Measurements from ENCODE around the gene CARD16.
"Not testable (repeated sequence)": the region's sequence is repeated elsewhere in the genome, so short reads cannot be mapped to it uniquely, and the experiment has no call there.

CARD16 gene

DNA sequence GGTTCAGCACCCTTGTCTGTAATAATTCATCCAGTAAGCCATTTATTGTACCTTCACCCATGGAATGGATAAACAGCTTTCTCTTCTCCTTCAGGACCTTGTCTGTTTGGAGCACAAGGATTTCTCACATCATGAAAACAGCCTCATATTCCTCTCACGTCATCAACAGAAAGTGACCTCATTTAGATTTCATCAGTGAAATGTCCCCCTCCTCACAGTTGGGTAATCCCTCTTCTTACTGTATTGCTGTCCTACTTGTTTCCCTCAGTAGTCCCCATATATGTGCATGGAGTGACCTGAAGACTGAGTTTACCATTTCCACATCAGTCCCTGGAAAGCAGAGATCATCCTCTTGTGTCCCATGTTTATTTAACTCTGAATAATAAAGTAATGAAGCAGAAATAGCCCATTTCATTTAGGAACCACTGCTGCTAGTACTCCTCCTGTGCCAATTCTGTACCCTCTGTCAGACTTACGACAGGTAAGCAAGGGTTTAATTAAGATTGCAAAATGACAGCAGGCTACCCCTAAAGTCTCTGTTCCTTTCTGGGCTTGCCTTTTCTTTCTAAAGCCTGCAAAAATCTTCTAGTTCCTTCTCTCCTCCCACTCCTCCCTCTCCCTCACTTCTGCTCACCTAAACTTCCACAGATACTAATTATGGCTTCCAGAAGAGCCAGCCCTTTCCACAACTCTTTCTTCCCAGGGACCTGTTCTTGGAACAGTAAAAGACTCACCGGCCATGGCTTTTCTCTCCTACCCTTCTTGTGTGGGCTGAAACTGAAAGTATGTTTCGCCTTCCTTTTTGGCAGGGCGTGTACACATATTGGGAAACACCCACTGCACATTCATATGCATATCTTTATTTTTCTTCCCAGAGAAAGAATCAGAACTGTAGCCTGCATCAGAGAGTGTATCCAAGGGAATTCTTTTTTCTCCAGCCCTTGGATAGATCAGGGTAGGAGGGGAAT is at the start of gene CARD16:
TSS of gene CARD16 (minus strand) at position 779 of the 968 bp plus-strand sequence. CDS start at position 741, 38 bp downstream.
- peak within 1 kb of the TSS; percentile 92 for H3K4me3 ChIP-seq (ENCODE audit: low read length)

DNA sequence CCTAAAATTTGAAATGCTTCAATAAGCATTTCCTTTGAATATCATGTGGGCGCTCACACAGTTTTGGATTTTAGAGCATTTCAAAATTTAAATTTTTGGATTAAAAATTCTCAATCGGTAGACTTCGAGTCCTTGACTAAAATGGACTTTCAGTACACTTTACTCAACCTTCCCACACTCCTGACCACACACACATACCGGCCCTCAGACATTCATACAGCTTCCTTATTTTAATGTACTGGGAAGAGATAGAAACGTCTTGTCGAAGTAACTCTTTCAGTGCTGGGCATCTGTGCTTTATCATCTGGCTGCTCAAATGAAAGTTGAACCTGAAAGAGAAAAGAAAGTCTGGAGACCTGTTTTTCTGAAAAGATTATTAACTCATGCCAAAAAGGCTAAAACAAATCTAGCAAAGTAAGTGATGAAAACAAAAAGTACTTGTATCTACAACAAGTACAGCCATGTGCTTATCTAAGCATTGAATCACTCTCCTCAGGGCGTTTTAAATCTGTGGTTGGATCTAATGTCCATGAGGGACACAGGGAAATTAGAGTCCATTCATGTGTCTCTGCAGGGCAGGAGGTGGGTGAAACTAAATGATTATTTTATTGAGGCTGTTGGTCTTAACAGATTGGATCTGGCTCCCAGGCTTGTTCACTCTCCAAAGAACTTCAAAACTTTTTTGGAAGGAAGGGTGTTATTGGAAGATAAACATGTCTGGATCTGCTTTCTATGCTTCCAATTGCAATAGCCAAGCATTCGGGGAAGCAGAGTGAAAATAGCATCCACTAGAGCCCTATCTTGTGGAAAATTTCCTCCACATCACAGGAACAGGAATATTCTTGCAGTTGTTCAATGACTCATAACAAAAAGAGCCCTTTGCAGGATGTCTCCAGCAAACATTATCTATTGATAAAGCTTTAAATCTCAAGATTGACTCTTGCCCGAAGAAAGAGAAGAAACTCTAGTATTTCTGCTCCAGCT is 47.4 kb upstream of the CARD16 start:
- TF ChIP-seq ZNF274 (IDR thresholded peaks at IDR 0.05; ENCODE audit: low read depth, low read length): no peak
- no peak overlapping the region for H3K4me3 ChIP-seq (ENCODE audit: low read length)

DNA sequence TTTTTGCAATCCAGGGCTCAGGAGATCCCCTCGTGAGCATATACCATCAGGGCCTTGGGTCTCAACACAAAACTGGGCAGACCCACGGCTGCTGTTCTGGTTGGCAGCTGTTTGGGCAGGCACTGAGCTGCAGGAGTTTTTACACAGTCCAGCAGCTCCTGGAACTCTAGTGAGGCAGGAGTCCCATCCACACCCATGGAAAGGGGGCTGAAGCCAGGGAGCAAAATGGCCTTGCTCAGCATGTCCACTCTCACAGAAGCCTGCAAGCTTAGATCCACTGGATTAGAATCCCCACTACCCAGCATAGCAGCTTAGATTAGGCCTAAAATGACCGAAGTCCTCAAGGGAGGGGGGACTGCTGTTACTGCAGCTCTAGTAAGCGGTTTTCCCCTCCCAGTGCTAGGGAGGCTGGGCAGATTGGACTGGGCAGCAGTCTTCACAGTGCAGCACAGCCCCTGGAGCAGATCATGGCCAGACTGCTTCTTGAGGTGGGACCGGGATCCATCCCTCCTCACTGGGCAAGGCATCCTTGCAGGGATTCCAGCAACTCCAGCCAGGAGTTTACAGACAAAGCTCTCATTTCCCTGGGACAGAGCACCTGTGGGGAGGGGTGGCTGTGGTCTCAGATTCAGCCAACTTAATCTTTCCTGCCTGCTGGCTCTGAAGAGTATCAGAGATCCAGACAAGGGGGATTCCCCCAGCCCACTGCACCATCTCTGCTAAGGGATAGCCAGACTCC is 36.4 kb upstream of the CARD16 start:
- H3K4me3 ChIP-seq (ENCODE audit: low read length): no peak overlapping the region
- TF ChIP-seq ZNF274 (IDR thresholded peaks at IDR 0.05; ENCODE audit: low read depth, low read length): no peak

DNA sequence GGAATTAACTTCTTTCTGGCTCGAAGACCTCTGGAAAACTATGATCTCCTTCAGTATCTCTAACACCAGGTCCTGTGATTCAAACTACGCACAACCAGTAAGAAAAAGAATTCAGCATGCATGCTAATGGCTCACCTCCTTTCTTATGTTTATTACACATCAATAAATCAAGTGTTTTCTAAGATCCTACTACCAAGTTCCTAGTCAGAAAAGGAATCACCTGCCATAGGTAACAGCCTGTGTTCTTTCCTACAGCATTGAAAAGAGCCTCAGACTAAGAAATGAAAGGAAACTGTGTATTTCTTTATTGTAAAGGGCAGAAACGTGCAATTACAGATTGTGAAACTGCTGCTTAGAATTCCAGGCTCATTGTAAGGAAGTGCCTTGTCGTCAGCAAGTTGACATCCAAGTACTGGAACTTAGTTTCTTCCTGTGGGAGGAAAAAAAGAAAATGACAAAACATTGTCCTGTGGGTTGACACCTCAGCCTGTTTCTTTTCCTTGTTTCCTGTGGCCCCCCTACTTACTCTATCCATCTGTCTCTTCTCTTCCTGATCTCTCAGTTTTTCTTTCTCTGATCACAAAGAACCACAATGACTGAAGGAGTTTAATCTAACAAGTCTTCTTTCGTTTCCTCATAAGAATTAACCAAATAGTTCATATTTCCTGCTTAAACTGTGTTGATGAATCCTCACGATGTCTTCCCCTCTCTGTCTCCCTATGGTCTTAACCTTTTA is 35.2 kb upstream of the CARD16 start:
- not testable (repeated sequence) for H3K4me3 ChIP-seq (ENCODE audit: low read length)

DNA sequence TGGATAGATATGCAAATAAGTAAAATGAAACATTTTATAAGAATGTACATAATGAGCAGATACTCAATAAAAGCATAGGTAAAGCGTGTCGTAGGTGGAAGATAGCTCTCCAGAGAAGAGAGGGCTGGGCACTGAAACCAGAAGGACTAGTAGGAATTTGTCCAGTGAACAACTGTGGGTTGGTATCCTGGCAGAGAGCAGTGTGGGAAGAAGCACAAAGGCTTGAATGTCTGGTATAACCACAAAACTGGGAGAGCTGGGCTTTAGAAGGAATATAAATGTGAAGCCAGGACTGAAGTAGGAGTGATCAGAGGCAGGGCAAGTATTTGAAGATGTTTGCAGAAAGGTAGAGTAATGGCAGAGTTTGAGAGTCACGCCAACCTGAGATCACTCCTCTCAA is 33.1 kb upstream of the CARD16 start:
- TF ChIP-seq ZNF274 (IDR thresholded peaks at IDR 0.05; ENCODE audit: low read depth, low read length): no peak
- no peak overlapping the region for H3K4me3 ChIP-seq (ENCODE audit: low read length)

DNA sequence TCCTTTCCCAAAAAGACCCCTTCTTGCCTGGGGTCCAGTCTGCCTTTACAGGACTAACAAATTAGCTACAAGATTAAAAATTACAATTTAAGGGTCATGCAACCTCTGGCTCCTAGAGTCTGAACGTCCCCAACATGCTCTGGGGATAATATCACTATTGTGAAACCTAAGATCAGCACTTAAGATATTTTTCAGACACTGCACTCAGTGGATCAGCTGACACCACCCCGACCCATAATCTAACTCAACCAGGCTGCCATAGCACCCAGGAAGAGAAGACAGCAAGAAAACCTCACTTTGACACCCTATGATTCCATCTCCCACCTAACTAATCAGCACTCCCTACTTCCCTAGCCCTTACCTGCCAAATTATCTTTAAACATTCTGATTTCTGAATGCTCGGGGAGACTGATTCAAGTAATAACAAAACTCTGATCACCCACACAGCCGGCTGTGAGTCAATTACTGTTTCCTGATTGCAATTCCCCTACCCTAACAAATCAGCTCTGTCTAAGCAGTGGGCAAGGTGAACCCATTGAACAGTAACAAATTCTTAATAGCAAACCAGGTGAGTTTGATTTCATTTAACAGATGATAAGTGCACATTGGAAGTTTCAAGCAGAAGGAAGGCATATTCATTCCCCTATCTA is 32.1 kb upstream of the CARD16 start:
- not testable (repeated sequence) for H3K4me3 ChIP-seq (ENCODE audit: low read length)

DNA sequence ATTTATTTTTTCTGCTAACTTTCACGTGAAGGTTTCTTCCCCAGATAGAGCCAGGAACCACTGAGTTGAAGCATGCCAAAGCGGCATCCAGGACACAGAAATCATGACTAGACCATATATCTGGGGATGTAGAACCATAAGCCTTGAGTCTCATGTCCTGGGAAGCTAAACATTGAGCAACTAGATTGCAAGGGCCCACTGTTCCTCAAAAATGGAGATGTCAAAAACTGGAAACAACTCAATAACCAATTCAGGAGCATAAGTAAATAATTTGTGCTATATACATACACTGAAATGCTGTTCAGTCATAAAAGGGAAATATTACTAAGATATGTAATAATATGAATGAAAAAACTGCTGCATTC is 29.0 kb upstream of the CARD16 start:
- no peak overlapping the region for H3K4me3 ChIP-seq (ENCODE audit: low read length)
- TF ChIP-seq ZNF274 (IDR thresholded peaks at IDR 0.05; ENCODE audit: low read depth, low read length): no peak

DNA sequence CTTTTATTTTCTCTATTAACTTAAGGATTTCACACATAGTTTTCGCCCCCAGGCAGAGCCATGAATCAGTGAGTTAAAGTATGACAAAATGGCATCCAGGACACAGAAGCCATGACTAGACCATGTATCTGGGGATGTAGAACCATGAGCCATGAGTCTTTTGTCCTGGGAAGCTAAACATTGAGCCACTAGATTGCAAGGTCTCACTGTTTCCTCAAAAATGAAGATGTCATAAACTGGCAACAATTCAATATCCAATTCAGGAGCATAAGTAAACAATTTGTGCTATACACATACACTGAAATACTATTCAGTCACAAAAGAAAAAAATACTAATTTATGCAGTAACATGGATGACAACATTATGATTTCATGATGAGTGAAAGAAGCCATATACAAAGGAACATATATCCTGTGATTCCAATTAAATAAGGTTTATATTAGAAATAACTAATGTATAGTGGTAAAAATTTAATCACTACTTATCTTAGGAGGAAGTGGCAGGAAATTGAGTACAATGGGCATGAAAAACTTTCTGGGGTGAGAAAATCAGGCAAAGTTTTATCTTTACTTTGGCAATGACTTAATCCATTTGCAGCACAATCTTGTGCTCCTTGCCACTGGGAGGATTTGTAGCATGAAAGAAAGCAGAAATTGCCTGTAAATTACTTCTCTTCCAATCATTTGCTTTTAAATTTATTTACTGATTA is 28.5 kb upstream of the CARD16 start:
- no peak overlapping the region for H3K4me3 ChIP-seq (ENCODE audit: low read length)
- TF ChIP-seq ZNF274 (IDR thresholded peaks at IDR 0.05; ENCODE audit: low read depth, low read length): no peak

DNA sequence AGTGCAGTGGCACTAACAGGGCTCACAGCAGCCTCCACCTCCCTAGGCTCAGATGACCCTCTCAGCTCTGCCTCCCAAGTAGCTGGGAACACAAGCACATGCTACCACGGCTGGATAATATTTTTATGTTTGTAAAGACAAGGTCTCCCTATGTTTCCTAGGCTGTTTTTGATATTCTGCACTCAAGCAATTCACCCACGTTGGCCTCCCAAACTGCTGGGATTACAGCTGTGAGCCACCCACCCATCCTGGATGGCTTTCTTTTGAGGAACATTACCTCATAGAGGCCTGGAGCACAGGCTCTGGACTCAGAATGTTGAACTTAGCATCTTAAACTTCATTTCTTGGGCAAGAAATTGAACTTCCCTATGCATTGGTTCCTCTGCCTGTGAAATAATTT is 26.9 kb upstream of the CARD16 start:
- not testable (repeated sequence) for H3K4me3 ChIP-seq (ENCODE audit: low read length)

DNA sequence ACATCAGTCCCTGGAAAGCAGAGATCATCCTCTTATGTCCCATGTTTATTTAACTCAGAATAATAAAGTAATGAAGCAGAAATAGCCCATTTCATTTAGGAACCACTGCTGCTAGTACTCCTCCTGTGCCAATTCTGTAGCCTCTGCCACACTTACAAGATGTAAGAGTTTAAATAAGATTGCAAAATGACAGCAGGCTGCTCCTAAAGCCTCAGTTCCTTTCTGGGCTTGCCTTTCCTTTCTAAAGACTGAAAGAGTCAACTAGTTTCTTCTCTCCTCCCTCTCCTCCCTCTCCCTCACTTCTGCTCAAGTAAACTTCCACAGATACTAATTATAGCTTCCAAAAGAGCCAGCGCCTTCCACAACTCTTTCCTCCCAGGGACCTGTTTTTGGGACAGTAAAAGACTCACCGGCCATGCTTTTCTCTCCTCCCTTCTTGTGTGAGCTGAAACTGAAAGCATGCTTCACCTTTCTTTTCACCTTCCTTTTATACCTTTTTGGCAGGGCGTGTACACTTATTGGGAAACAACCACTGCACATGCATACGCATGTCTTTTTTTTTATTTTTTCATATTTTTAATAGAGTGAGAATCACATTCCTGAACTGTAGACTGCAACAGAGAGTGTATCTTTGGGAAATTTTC is 26.1 kb upstream of the CARD16 start:
- no peak overlapping the region for H3K4me3 ChIP-seq (ENCODE audit: low read length)
- TF ChIP-seq ZNF274 (IDR thresholded peaks at IDR 0.05; ENCODE audit: low read depth, low read length): no peak

DNA sequence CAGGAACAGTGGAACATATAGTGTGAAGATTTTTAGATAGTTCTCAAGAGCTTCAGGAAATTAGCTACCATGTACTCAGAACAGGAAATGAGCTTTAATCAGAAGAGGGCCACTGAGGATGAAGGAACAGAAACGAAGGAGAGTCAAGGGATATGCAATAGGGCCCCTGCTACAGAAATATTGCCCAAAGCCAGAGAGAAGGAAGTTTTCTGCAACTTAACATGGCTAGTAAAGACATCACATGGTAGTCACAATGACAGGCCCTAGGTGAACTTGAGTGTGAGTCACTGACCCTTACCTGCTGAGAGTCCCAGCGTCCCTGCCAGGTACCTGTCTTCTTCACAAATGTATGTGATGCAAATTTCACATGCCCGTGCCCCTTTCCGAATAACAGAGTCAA is 25.2 kb upstream of the CARD16 start:
- TF ChIP-seq ZNF274 (IDR thresholded peaks at IDR 0.05; ENCODE audit: low read depth, low read length): no peak
- no peak overlapping the region for H3K4me3 ChIP-seq (ENCODE audit: low read length)

DNA sequence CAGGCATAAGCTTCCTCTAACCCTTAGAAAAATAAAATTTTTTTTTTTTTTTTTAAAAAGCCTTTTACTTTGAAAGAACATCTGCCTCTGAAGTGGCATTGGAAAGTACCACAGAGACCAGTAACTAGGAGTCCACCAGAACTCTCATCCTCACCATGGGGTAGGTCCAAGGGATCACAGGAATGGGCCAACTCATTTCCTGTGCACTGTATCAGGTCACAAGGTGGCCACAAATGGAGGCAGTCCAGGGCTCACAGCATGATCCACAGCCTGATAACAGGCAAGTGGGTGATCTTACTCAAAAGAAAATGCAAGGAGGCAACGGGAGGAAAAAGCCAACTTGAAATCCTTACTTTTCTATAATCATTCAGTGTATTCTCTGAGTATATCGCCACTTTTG is 24.6 kb upstream of the CARD16 start:
- not testable (repeated sequence) for H3K4me3 ChIP-seq (ENCODE audit: low read length)

DNA sequence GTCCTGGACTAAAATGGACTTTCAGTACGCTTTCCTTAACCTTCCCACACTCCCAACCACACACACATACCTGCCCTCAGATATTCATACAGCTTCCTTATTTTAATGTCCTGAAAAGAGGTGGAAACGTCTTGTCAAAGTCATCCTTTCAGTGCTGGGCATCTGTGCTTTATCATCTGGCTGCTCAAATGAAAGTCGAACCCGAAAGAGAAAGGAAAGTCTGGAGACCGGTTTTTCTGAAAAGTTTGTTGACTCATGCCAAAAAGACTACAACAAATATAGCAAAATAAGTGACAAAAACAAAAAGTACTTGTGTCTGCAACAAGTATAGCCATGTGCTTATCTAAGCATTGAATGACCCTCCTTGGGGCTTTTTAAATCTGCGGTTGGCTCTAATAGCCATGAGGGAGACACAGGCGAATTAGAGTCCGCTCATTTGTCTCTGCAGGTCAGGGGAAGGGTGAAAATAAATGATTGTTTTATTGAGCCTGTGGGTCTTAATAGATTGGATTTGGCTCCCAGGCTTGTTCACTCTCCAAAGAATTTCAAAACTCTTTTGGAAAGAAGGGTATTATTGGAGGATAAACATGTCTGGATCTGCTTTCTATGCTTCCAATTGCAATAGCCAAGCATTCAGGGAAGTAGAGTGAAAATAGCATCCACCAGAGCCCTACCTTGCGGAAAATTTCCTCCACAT is 18.3 kb upstream of the CARD16 start:
- H3K4me3 ChIP-seq (ENCODE audit: low read length): not testable (repeated sequence)

Data from GM08714 (cell line).